Stimulated activated CD4-positive, alpha-beta T cell treated with anti-CD3 and anti-CD28 coated beads, Interleukin-2, amount 100 ng/mL, for 24 hours (primary cell): ENCODE measurements around the gene SLFN11.
A peak's percentile ranks its signal among the peaks of the same experiment; 100 is the strongest.
"Not testable (repeated sequence)": the region's sequence is repeated elsewhere in the genome, so short reads cannot be mapped to it uniquely, and the experiment has no call there.

ENCODE experiments used
- DNase-seq, 2 donors: peaks; one replicate each; pipeline ENCODE4 v3.0.0-alpha.2; 2020

The SLFN11 gene

DNA sequence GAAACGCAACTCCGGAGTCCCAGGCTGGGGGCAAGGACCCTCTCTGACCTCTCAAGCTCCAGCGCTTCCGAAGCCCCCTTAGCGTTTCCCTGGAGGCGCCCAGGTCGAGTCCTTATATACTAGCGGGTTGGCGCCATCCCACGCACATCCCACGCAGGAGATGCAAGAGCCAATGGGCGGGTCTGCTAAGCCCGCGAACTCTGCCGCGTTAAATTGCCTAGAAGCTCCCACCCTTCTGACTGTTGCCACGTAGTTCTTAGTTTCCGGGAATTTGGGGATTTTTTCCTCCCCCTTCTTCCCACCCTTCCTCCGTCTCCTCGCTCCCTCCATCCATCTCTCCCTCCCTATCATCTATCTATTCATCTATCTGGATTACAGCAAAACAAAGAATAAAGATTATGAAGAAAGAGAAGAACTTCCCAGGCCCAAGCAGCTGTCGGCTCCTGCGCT lies at the start of gene SLFN11:
TSS of gene SLFN11 (minus strand) at position 88 of the 450 bp plus-strand sequence. CDS start 9,814 bp downstream, outside the sequence.
- DNase-seq = peak; percentile 90 to 92

DNA sequence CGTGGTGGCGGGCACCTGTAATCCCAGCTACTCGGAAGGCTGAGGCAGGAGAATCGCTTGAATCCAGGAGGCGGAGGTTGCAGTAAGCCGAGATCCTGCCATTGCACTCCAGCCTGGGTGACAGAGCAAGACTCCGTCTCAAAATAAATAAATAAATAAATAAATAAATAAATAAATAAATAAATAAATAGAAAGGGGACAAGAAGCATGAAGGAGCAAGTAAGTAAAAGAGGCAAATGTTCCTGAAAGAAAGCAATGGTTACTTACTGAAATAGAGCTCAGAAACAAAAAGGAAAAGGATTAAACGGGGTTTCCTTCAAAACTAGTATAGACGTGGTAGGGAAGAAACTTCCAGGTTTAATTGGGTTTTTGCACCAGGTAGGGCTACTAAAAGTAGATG lies 47.6 kb upstream of the SLFN11 start:
- DNase-seq = not testable (repeated sequence)

- DNase-seq = no peak
Observed at GRCh38 chr17:35416659-35417058, 43.2 kb upstream of the SLFN11 start.

DNA sequence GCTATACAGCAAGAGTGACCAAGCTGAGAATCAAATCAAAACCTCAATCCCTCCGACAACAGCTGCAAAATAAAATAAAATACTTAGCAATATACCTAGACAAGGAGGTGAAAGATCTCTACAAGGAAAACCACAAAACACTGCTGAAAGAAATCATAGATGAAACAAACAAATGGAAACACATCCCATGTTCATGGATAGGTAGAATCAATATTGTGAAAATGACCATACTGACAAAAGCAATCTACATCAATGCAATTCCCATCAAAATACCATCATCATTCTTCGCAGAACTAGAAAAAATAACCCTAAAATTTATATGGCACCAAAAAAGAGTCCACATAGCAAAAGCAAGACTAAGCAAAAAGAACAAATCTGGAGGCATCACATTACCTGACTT lies 41.3 kb upstream of the SLFN11 start:
- not testable (repeated sequence) for DNase-seq

DNA sequence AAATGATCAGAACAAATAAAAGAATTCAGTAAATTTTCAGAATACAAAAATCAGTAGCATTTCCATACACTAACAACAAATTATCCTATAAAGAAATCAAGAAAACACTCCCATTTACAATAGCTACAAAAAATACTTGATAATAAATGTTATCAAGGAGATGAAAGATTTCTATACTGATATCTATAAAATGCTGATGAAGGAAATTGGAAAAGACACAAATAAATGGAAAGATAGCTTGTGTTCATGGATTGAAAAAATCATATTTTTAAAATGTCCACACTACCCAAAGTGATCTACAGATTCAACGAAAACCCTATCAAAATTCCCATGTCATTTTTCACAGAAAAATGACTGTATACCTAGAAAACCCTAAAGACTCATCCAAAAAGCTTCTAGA lies 40.8 kb upstream of the SLFN11 start:
- DNase-seq = no peak

GRCh38 chr17:35407531-35407930 lies 34.1 kb upstream of the SLFN11 start:
- no peak for DNase-seq

- no peak for DNase-seq
Observed at GRCh38 chr17:35406568-35406967, 33.1 kb upstream of the SLFN11 start.

GRCh38 chr17:35404360-35404759 lies 30.9 kb upstream of the SLFN11 start:
- no peak for DNase-seq

GRCh38 chr17:35393783-35394182 lies 20.4 kb upstream of the SLFN11 start:
- DNase-seq = not testable (repeated sequence)

GRCh38 chr17:35390663-35391062 lies 17.2 kb upstream of the SLFN11 start:
- no peak for DNase-seq

GRCh38 chr17:35390156-35390555 lies 16.7 kb upstream of the SLFN11 start:
- DNase-seq = no peak

DNA sequence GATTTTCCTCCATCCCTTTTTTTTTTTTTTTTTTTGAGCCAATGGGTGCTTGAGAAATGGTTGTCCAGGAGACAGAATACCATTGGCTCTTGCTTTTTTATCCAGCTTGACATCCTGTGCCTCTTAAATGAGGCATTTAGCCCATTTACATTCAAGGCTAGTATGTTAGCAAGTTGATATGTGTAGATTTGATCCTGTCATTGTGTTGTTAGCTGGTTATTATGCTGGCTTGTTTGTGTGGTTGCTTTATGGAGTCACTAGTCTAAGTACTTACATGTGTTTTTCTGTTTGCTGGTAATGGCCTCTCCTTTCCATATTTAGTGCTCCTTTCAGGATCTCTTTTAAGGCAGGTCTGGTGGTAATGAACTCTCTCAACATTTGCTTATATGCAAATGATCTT lies 14.1 kb upstream of the SLFN11 start:
- no peak for DNase-seq

DNA sequence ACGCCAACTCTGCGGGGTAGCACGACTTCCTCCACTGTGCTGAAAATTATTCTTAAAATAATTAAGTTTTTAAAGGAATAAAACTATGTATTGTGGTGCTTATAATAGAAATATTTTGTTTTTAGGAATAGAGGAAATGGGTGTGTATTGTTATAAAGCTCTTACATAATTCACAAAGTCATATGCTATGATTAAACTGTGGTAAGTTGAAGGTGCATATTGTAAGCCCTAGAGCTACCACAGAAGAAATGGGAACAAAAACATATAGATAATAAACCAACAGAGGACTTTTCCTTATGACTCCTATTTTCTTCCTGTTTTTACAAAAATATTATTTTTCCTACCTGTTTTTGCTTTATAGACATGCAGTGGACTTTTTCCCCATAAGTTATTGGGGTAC lies 4.3 kb upstream of the SLFN11 start:
- DNase-seq = no peak

- no peak for DNase-seq
Observed at GRCh38 chr17:35377068-35377467, 3.6 kb upstream of the SLFN11 start.

DNA sequence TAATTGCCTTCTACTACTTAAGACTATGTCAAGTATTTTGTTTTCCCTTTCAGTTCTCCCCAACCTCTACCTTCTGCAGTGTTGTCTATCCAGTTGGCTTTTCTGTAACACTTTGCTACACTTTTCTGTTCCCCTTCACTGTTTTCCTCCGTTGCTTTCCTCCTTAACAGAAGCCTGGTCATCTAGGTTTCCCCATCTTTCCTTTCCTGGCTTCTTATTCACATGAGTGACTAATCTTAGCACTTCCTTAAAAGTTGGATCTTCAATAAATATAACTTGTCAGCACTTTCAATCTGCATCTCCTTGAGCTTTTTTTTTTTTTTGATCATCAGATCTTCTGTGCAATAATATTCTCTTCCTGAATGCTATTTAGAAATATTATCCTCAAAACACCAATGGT lies 2.8 kb upstream of the SLFN11 start:
- DNase-seq = no peak

- no peak for DNase-seq
Observed at GRCh38 chr17:35374766-35375344, 1.4 kb upstream of the SLFN11 start.

GRCh38 chr17:35373984-35374765 lies 754 bp upstream of the SLFN11 start:
- peak; percentile 60 to 63 for DNase-seq

DNA sequence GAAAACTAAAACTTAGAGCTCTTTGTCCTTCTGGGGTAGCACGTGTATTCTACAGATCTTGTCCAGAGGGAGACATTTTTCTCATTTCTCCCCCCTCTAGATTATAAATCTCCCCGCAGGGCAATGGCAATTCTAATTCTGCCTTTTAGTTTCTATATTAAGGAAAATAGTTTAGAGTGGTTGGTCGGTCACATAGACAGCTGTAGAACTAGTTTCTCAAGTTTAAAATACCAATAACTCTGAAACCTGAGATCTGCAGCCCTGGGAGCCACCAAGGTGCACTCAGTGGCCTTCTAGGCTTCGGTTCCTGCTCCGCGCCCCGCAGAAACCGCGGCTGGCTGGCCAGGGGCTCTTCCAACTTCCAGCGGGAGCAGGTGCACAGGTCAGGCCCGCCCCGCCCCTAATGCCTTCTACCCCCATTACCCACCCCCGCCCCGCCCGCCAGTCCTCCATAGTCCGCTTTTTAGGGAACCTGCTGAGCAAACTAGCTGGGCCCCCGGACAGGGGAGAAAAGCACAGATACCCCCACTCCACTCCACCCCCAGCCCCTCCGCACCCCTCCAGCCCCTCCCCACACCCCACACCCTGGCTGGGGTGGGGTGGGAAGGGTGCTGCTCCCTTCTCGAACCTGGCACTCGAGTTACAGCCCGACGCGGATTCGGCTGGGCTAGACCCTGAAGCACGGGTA lies 431 bp downstream of the SLFN11 start:
- DNase-seq = peak; percentile 25 to 28

DNA sequence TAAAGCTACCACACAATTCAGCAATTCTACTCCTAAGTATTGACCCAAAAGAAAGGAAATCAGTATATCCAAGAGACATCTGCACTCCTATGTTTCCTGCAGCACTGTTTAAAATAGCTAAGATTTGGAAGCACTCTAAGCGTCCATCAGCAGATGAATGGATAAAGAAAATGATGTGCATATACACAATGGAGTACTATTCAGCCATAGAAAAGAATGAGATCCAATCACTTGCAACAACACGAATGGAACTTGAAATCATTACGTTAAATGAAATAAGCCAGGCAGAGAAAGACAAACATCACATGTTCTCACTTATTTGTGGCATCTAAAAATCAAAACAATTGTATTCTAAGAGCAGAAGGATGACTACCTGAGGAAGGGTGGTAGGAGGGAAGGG lies 1.5 kb downstream of the SLFN11 start:
- no peak for DNase-seq

DNA sequence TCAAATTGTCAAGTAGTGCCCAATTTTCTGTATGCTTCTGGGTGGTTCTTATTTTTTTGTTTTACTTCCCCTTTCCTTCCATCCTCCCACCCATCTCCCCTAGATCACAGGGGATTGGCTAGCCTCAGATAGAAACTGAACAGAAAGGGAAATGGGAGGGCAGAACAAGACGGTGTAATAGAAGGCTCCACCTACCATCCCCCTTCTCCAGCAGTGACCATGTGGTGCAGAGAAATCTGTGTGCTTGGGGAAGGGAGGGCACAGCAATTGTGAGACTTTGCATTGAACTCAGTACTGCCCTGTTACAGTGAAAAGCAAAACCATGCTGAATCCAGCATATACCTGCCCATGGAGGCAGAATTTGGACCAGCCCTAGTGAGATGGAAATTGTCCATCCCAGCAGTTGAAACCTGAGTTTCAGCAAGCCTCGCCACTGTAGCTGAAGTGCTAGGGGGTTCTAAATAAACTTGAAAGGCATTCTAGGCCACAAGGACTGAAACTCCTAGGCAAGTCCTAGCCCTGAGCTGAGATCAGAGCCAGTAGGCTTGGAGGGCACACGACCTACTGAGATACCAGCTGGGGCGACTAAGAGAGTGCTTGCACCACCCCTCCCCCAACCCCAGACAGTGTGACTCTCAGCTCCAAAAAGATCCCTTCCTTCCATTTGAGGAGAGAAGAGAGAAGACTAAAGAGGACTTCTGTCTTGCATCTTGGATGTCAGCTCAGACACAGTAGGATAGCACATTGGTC lies 5.2 kb downstream of the SLFN11 start:
- DNase-seq = no peak

GRCh38 chr17:35361027-35361426 lies 12.4 kb downstream of the SLFN11 start:
- no peak for DNase-seq

GRCh38 chr17:35359398-35359797 lies 14.0 kb downstream of the SLFN11 start:
- DNase-seq = no peak

GRCh38 chr17:35352284-35352683 lies 21.1 kb downstream of the SLFN11 start:
- DNase-seq = no peak
